PC-9 (cell line): Measurements from ENCODE around the gene MSL1.

Experiments
- EZH2 ChIP-seq: fragments of 200-600 bp; sonication (generic); IDR thresholded peaks from 2 replicates; pipeline ENCODE4 v1.8.0; 2017; ENCODE audit warnings: antibody characterized with exemption, low read depth
- TF ChIP-seq, protein P1 (sequence below): fragments of 200-600 bp; sonication (generic); conservative IDR thresholded peaks from 2 replicates; pipeline ENCODE4 v1.6.1; 2017; ENCODE audit warnings: mixed run types, antibody characterized with exemption, mild to moderate bottlenecking, moderate library complexity

DNA sequence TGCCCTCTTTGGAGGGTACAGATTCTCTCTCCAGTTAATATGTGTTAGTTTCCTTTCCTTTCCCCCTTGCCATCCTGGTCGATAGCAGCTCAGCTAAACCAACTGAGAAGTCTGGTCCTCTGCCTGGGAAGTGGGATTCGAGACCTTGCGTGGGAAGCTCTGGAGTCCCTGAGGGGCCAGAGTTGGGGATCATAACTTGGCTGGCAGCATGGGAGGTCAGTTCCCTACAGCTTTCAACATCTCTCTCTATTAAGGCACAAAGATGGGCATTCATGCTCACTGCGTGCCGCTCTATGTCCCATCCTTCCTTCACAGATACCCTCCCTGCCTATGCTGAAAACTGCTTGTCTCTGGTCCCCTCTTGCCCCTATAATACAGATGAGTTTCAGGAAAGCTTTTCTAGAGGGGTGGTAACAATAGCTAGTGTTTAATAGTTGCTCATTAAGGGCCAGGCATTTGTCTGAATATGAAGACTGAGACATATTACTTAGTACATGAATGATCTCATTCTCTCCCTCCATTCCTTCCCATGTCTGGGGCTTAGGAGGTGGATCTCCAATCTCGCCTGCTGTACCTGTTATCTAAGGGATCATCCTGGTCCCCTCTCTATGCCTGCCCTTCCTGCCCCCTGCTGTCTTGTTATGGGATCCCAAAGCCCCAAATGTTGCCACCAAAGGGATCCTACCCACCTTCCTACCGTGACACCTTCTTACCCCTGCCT is 48.2 kb upstream of the MSL1 start:
- TF ChIP-seq, protein P1, sequence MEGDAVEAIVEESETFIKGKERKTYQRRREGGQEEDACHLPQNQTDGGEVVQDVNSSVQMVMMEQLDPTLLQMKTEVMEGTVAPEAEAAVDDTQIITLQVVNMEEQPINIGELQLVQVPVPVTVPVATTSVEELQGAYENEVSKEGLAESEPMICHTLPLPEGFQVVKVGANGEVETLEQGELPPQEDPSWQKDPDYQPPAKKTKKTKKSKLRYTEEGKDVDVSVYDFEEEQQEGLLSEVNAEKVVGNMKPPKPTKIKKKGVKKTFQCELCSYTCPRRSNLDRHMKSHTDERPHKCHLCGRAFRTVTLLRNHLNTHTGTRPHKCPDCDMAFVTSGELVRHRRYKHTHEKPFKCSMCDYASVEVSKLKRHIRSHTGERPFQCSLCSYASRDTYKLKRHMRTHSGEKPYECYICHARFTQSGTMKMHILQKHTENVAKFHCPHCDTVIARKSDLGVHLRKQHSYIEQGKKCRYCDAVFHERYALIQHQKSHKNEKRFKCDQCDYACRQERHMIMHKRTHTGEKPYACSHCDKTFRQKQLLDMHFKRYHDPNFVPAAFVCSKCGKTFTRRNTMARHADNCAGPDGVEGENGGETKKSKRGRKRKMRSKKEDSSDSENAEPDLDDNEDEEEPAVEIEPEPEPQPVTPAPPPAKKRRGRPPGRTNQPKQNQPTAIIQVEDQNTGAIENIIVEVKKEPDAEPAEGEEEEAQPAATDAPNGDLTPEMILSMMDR, result no peak
- TF ChIP-seq EZH2, result no peak
